Neuronal stem cell (in vitro differentiated cells): ENCODE results near the gene ADAMTS4.

Experiments used
- DNase-seq: peaks from one replicate; pipeline ENCODE4 v3.0.0-alpha.2; 2013; ENCODE audit warnings: low spot score
- H2AFZ ChIP-seq: one replicate; pipeline ENCODE4 v1.6.1; 2013; ENCODE audit warnings: mild to moderate bottlenecking, low read length, inconsistent platforms
- H2AK5ac ChIP-seq: 2 replicates; pipeline ENCODE4 v1.6.1; 2013; ENCODE audit warnings: low read depth, mild to moderate bottlenecking, inconsistent platforms, low read length, moderate library complexity, mixed read lengths
- H2BK120ac ChIP-seq: 2 replicates; pipeline ENCODE4 v1.6.1; 2013; ENCODE audit warnings: low read depth, mild to moderate bottlenecking, inconsistent platforms, low read length, moderate library complexity, mixed read lengths
- H2BK12ac ChIP-seq: one replicate; pipeline ENCODE4 v1.6.1; 2013; ENCODE audit warnings: low read length, inconsistent platforms
- H2BK15ac ChIP-seq: 2 replicates; pipeline ENCODE4 v1.6.1; 2013; ENCODE audit warnings: mild to moderate bottlenecking, low read length, inconsistent platforms, mixed read lengths
- H2BK5ac ChIP-seq: one replicate; pipeline ENCODE4 v1.6.1; 2013; ENCODE audit warnings: inconsistent platforms, mild to moderate bottlenecking, low read length, moderate library complexity
- H3K14ac ChIP-seq: one replicate; pipeline ENCODE4 v1.6.1; 2013; ENCODE audit warnings: low read length, inconsistent platforms
- H3K18ac ChIP-seq: 2 replicates; pipeline ENCODE4 v1.6.1; 2013; ENCODE audit warnings: low read length, inconsistent platforms
- H3K23ac ChIP-seq: 2 replicates; pipeline ENCODE4 v1.6.1; 2013; ENCODE audit warnings: low read depth, mild to moderate bottlenecking, mixed read lengths, low read length, inconsistent platforms; ENCODE audit not compliant: poor library complexity
- H3K27ac ChIP-seq: replicated peaks from 3 replicates; pipeline ENCODE4 v1.5.1; 2013; ENCODE audit warnings: low read length, inconsistent platforms
- H3K27me3 ChIP-seq, 3 experiments: 2 replicates each; pipeline ENCODE4 v1.6.1; 2013; ENCODE audit warnings: low read length in 3 of 3, mild to moderate bottlenecking in 2 of 3, inconsistent platforms in 1 of 3, low read depth in 1 of 3, mixed read lengths in 1 of 3, moderate library complexity in 1 of 3; ENCODE audit not compliant: control insufficient read depth in 3 of 3, insufficient read depth in 3 of 3
- H3K36me3 ChIP-seq, 2 donors: replicated peaks in 1 of 2; 2 replicates each; pipeline ENCODE4 v1.6.1; 2013; ENCODE audit warnings: low read length in 2 of 2; ENCODE audit not compliant: control insufficient read depth in 2 of 2, insufficient read depth in 2 of 2
- H3K4ac ChIP-seq: 2 replicates; pipeline ENCODE4 v1.6.1; 2013; ENCODE audit warnings: inconsistent platforms, mild to moderate bottlenecking, low read length, moderate library complexity
- H3K4me1 ChIP-seq, 2 donors: 1 replicate in 1 of 2; 2 replicates in 1 of 2; pipeline ENCODE4 v1.6.1; 2013; ENCODE audit warnings: low read length in 2 of 2, low read depth in 1 of 2; ENCODE audit not compliant: control insufficient read depth in 2 of 2, insufficient read depth in 1 of 2
- H3K4me2 ChIP-seq: one replicate; pipeline ENCODE4 v1.6.1; 2013; ENCODE audit warnings: mild to moderate bottlenecking, low read length, inconsistent platforms; ENCODE audit not compliant: insufficient read depth, poor library complexity, severe bottlenecking
- H3K4me3 ChIP-seq, 2 donors: 2 replicates each; pipeline ENCODE4 v1.5.1; 2013; ENCODE audit warnings: low read length in 2 of 2, mild to moderate bottlenecking in 2 of 2, inconsistent platforms in 1 of 2, moderate library complexity in 1 of 2
- H3K79me1 ChIP-seq: one replicate; pipeline ENCODE4 v1.6.1; 2013; ENCODE audit warnings: low read depth, mild to moderate bottlenecking, inconsistent platforms, low read length, moderate library complexity
- H3K9ac ChIP-seq: one replicate; pipeline ENCODE4 v1.6.1; 2013; ENCODE audit warnings: mild to moderate bottlenecking, low read depth, low read length, inconsistent platforms; ENCODE audit not compliant: poor library complexity
- H3K9me3 ChIP-seq, 2 donors: replicated peaks in 1 of 2; 2 replicates each; pipeline versions ENCODE3 to v1.6.1; 2013; ENCODE audit warnings: low read length in 2 of 2, mild to moderate bottlenecking in 2 of 2, inconsistent platforms in 1 of 2, low read depth in 1 of 2, mixed read lengths in 1 of 2, moderate library complexity in 1 of 2; ENCODE audit not compliant: control insufficient read depth in 2 of 2, insufficient read depth in 1 of 2
- H4K8ac ChIP-seq: one replicate; pipeline ENCODE4 v1.6.1; 2013; ENCODE audit warnings: low read depth, mild to moderate bottlenecking, inconsistent platforms, low read length, moderate library complexity
- H4K91ac ChIP-seq: one replicate; pipeline ENCODE4 v1.6.1; 2013; ENCODE audit warnings: low read length, low read depth, mild to moderate bottlenecking, inconsistent platforms; ENCODE audit not compliant: poor library complexity
- WGBS, 2 donors: extraction: QIAGEN DNeasy Blood & Tissue Kit; methylation state at CpG; one replicate each; pipeline ENCODE4 v1.1.7; 2013; ENCODE audit warnings: missing lambda C conversion rate in 2 of 2, mixed read lengths in 1 of 2; ENCODE audit not compliant: insufficient read length in 2 of 2, insufficient replicate concordance in 1 of 2; ENCODE audit errors: extremely low coverage in 2 of 2; 5-methylcytosine and 5-hydroxymethylcytosine counted together

ADAMTS4 gene

GRCh38 chr1:161161652-161162051 lies 37.2 kb downstream of the ADAMTS4 start:
- Histone ChIP-seq H2BK15ac (no peak overlapping the region), H3K4me3 (peak overlapping the region in 1 of 2 donors; percentile 48), H2AFZ (no peak overlapping the region), H3K4me1 (peaks cover 6 to 9% of the 10 kb centered on the region in 2 donors), H3K9me3 (no peaks in the 10 kb centered on the region), H3K14ac (no peak overlapping the region), H2BK120ac (no peak overlapping the region), H4K91ac (no peak overlapping the region), H3K9ac (no peak overlapping the region), H3K18ac (no peak overlapping the region), H3K23ac (no peak overlapping the region), H3K36me3 (peaks cover 35 to 72% of the 10 kb centered on the region in 2 donors), H3K27ac (no peak overlapping the region), H2BK12ac (no peak overlapping the region), H3K27me3 (no peaks in the 10 kb centered on the region), H3K4me2 (no peak overlapping the region), H2BK5ac (peak overlapping the region; percentile 20), H3K4ac (no peak overlapping the region), H2AK5ac (no peak overlapping the region), H4K8ac (no peak overlapping the region), H3K79me1 (peaks cover 5% of the 10 kb centered on the region)
- no peak for DNase-seq
- WGBS, 2 donors, result no CpG with 5 or more reads among the region's 5 CpGs

- Histone ChIP-seq H3K27ac (no peak overlapping the region), H3K36me3 (peaks cover 35 to 72% of the 10 kb centered on the region in 2 donors), H3K23ac (no peak overlapping the region), H4K91ac (no peak overlapping the region), H3K18ac (no peak overlapping the region), H3K9me3 (no peaks in the 10 kb centered on the region), H3K79me1 (peaks cover 5% of the 10 kb centered on the region), H2AK5ac (no peak overlapping the region), H2BK5ac (no peak overlapping the region), H3K4me2 (no peak overlapping the region), H3K14ac (no peak overlapping the region), H3K4ac (no peak overlapping the region), H3K9ac (no peak overlapping the region), H3K4me1 (peaks cover 5 to 9% of the 10 kb centered on the region in 2 donors), H3K27me3 (no peaks in the 10 kb centered on the region), H4K8ac (no peak overlapping the region), H2BK12ac (no peak overlapping the region), H2BK120ac (no peak overlapping the region), H2BK15ac (no peak overlapping the region), H3K4me3 (peak overlapping the region in 1 of 2 donors; percentile 65), H2AFZ (no peak overlapping the region)
- no peak for DNase-seq
- WGBS, 2 donors, result no CpG with 5 or more reads among the region's 22 CpGs
Observed at GRCh38 chr1:161160671-161161145, 38.1 kb downstream of the ADAMTS4 start.

- no peaks in the 10 kb centered on the region for H3K27me3 ChIP-seq
- no peak overlapping the region for H3K9ac ChIP-seq
- peaks cover 5% of the 10 kb centered on the region for H3K79me1 ChIP-seq
- no peak for DNase-seq
- H4K91ac ChIP-seq, result no peak overlapping the region
- peaks cover 5 to 9% of the 10 kb centered on the region in 2 donors for H3K4me1 ChIP-seq
- H2BK15ac ChIP-seq, result no peak overlapping the region
- peaks cover 33 to 69% of the 10 kb centered on the region in 2 donors for H3K36me3 ChIP-seq
- H2AFZ ChIP-seq, result peak overlapping the region; percentile 97
- H3K4ac ChIP-seq, result no peak overlapping the region
- H3K23ac ChIP-seq, result no peak overlapping the region
- peak overlapping the region; percentile 40 for H3K18ac ChIP-seq
- no peak overlapping the region for H3K14ac ChIP-seq
- peak overlapping the region; percentile 65 to 89 for H3K4me3 ChIP-seq
- H4K8ac ChIP-seq, result no peak overlapping the region
- H3K4me2 ChIP-seq, result peak overlapping the region; percentile 66
- no peak overlapping the region for H2BK12ac ChIP-seq
- WGBS, 2 donors, result no CpG with 5 or more reads among the region's 11 CpGs
- H2AK5ac ChIP-seq, result no peak overlapping the region
- H2BK120ac ChIP-seq, result no peak overlapping the region
- H3K9me3 ChIP-seq, result no peaks in the 10 kb centered on the region
- H3K27ac ChIP-seq, result peak overlapping the region; percentile 68
- peak overlapping the region; percentile 43 for H2BK5ac ChIP-seq
Observed at GRCh38 chr1:161159913-161160243, 39.0 kb downstream of the ADAMTS4 start.

- H3K4ac ChIP-seq, result no peak within 1 kb of the TSS
- peak within 1 kb of the TSS; percentile 43 for H2BK5ac ChIP-seq
- peak within 1 kb of the TSS; percentile 27 for H2AK5ac ChIP-seq
- no peak within 1 kb of the TSS for H4K8ac ChIP-seq
- WGBS, 2 donors, result no CpG with 5 or more reads among the region's 60 CpGs
- no peaks in the 10 kb centered on the region for H3K9me3 ChIP-seq
- peak within 1 kb of the TSS; percentile 66 for H3K4me2 ChIP-seq
- peak within 1 kb of the TSS; percentile 85 for H3K9ac ChIP-seq
- H3K18ac ChIP-seq, result peak within 1 kb of the TSS; percentile 94
- H3K27ac ChIP-seq, result peak within 1 kb of the TSS; percentile 68
- H3K36me3 ChIP-seq, result peaks cover 30 to 63% of the 10 kb centered on the region in 2 donors
- peak within 1 kb of the TSS; percentile 65 to 89 for H3K4me3 ChIP-seq
- no peak within 1 kb of the TSS for H3K14ac ChIP-seq
- H2BK120ac ChIP-seq, result no peak within 1 kb of the TSS
- no peak within 1 kb of the TSS for H4K91ac ChIP-seq
- H3K27me3 ChIP-seq, result no peaks in the 10 kb centered on the region
- peaks cover 5 to 9% of the 10 kb centered on the region in 2 donors for H3K4me1 ChIP-seq
- H3K79me1 ChIP-seq, result peaks cover 5% of the 10 kb centered on the region
- peak; percentile 92 for DNase-seq
- H2BK15ac ChIP-seq, result no peak within 1 kb of the TSS
- H2BK12ac ChIP-seq, result no peak within 1 kb of the TSS
- H3K23ac ChIP-seq, result peak within 1 kb of the TSS; percentile 6
- peak within 1 kb of the TSS; percentile 97 for H2AFZ ChIP-seq
Observed at GRCh38 chr1:161159087-161159912, 39.6 kb downstream of the ADAMTS4 start, which contains the start of gene USP21. USP21 (plus strand) TSS chr1:161159500; CDS start chr1:161160641, 1,141 bp downstream.
